Retinal pigment epithelial cell (primary cell): ENCODE measurements around the gene PPHLN1.
"Not testable (repeated sequence)": the region's sequence is repeated elsewhere in the genome, so short reads cannot be mapped to it uniquely, and the experiment has no call there.

ENCODE experiments used
- DNase-seq: peaks from one replicate; pipeline ENCODE4 v3.0.0-alpha.2; 2010; ENCODE audit warnings: low read depth
- H3K4me3 ChIP-seq: 2 replicates; pipeline ENCODE4 v1.5.1; 2011; ENCODE audit warnings: mild to moderate bottlenecking, low read length, control low read depth, moderate library complexity
- CTCF ChIP-seq: conservative IDR thresholded peaks from 2 replicates; pipeline ENCODE4 v1.5.1; 2011; ENCODE audit warnings: low read depth, low read length, control low read depth, inconsistent platforms

PPHLN1 gene

GRCh38 chr12:42372154-42372791 is 46.3 kb downstream of the PPHLN1 start:
- peak; percentile 78 for TF ChIP-seq CTCF
- no peak overlapping the region for H3K4me3 ChIP-seq
- no peak for DNase-seq

- no peak for TF ChIP-seq CTCF
- no peak overlapping the region for H3K4me3 ChIP-seq
- no peak for DNase-seq
These were observed 47.7 kb downstream of the PPHLN1 start for GRCh38 chr12:42373669-42374068.

- TF ChIP-seq CTCF = no peak
- DNase-seq = no peak
- no peak overlapping the region for H3K4me3 ChIP-seq
These were observed 54.8 kb downstream of the PPHLN1 start for GRCh38 chr12:42380733-42381132.

GRCh38 chr12:42382013-42382696 is 56.2 kb downstream of the PPHLN1 start:
- TF ChIP-seq CTCF = no peak
- no peak overlapping the region for H3K4me3 ChIP-seq
- no peak for DNase-seq

- H3K4me3 ChIP-seq = no peak overlapping the region
- DNase-seq = no peak
- no peak for TF ChIP-seq CTCF
These were observed 59.4 kb downstream of the PPHLN1 start for GRCh38 chr12:42385326-42385841.

GRCh38 chr12:42386308-42386707 is 60.3 kb downstream of the PPHLN1 start:
- no peak for DNase-seq
- no peak overlapping the region for H3K4me3 ChIP-seq
- TF ChIP-seq CTCF = no peak

GRCh38 chr12:42388086-42388485 is 62.1 kb downstream of the PPHLN1 start:
- not testable (repeated sequence) for H3K4me3 ChIP-seq, DNase-seq
